ENCODE measurements around the gene DNASE1L2.

DNASE1L2 gene

DNA sequence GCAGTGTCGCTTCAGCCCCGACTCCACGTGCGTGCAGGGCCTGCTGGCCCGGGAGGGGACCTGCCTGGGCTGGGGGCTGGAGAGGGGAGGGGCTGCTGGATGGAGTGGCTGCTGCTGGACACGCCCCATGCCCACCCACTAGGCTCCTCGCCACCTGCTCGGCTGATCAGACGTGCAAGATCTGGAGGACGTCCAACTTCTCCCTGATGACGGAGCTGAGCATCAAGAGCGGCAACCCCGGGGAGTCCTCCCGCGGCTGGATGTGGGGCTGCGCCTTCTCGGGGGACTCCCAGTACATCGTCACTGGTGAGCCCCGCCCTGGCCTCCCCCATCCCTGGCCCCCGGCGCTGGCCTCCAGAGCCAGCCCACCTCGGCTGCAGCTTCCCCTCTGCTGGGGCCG lies 27.9 kb upstream of the DNASE1L2 start:
- TF ChIP-seq CTCF (IDR thresholded peaks at IDR 0.05; ENCODE audit: low read depth, low read length), result no peak
- no peak for DNase-seq (ENCODE audit: low read depth, low spot score)
- in situ Hi-C loops (cut with HindIII; ENCODE audit: low sequenced_read_pairs), result no loop called here
- no peak overlapping the region for H3K4me3 ChIP-seq (ENCODE audit: low read depth, low read length)

- DNase-seq (ENCODE audit: low read depth, low spot score), result no peak
- no peak for TF ChIP-seq CTCF (IDR thresholded peaks at IDR 0.05; ENCODE audit: low read depth, low read length)
- in situ Hi-C loops (cut with HindIII; ENCODE audit: low sequenced_read_pairs), result no loop called here
- no peak overlapping the region for H3K4me3 ChIP-seq (ENCODE audit: low read depth, low read length)
Measured at GRCh38 chr16:2208772-2209171, 27.5 kb upstream of the DNASE1L2 start.

- no peak for TF ChIP-seq CTCF (IDR thresholded peaks at IDR 0.05; ENCODE audit: low read depth, low read length)
- H3K4me3 ChIP-seq (ENCODE audit: low read depth, low read length), result no peak overlapping the region
- DNase-seq (ENCODE audit: low read depth, low spot score), result no peak
- in situ Hi-C loops (cut with HindIII; ENCODE audit: low sequenced_read_pairs), result no loop called here
Measured at GRCh38 chr16:2209258-2210008, 26.8 kb upstream of the DNASE1L2 start.

GRCh38 chr16:2210009-2210332 lies 26.3 kb upstream of the DNASE1L2 start:
- DNase-seq (ENCODE audit: low read depth, low spot score), result no peak
- in situ Hi-C loops (cut with HindIII; ENCODE audit: low sequenced_read_pairs), result no loop called here
- TF ChIP-seq CTCF (IDR thresholded peaks at IDR 0.05; ENCODE audit: low read depth, low read length), result no peak
- no peak overlapping the region for H3K4me3 ChIP-seq (ENCODE audit: low read depth, low read length)

- H3K4me3 ChIP-seq (ENCODE audit: low read depth, low read length), result no peak within 1 kb of the TSS
- TF ChIP-seq CTCF (IDR thresholded peaks at IDR 0.05; ENCODE audit: low read depth, low read length), result no peak
- DNase-seq (ENCODE audit: low read depth, low spot score), result no peak
- in situ Hi-C loops (cut with HindIII; ENCODE audit: low sequenced_read_pairs), result no loop called here
Measured at GRCh38 chr16:2210386-2211365, 25.6 kb upstream of the DNASE1L2 start, which contains the start of gene BRICD5. BRICD5 (minus strand) TSS chr16:2210863; CDS start chr16:2210833, 30 bp downstream.

GRCh38 chr16:2211923-2212347 lies 24.3 kb upstream of the DNASE1L2 start:
- no peak for DNase-seq (ENCODE audit: low read depth, low spot score)
- in situ Hi-C loops (cut with HindIII; ENCODE audit: low sequenced_read_pairs), result no loop called here
- H3K4me3 ChIP-seq (ENCODE audit: low read depth, low read length), result no peak overlapping the region

More at GRCh38 chr16:2211923-2212347, 24.3 kb upstream of the DNASE1L2 start:
- TF ChIP-seq CTCF (IDR thresholded peaks at IDR 0.05; ENCODE audit: low read depth, low read length), result no peak
